Osteocyte (in vitro differentiated cells): ENCODE measurements around the gene OR5AC2. TPM values are rescaled to one million over a fixed set of nuclear protein-coding genes. Genes with fewer than 3 reads are reported as not detected.

Experiments used
- DNase-seq: peaks from one replicate; pipeline ENCODE4 v3.0.0; 2021; ENCODE audit warnings: mixed read lengths; ENCODE audit not compliant: unreplicated experiment; ENCODE audit errors: extremely low spot score
- H3K27ac Mint-ChIP-seq: one replicate; pipeline ENCODE4 v1.8.0; 2021; ENCODE audit warnings: mild to moderate bottlenecking, mixed read lengths; ENCODE audit not compliant: unreplicated experiment
- H3K27me3 Mint-ChIP-seq: one replicate; pipeline ENCODE4 v1.8.0; 2021; ENCODE audit warnings: mixed read lengths; ENCODE audit not compliant: unreplicated experiment
- H3K36me3 Mint-ChIP-seq: one replicate; pipeline ENCODE4 v1.8.0; 2021; ENCODE audit warnings: mixed read lengths; ENCODE audit not compliant: unreplicated experiment
- H3K4me1 Mint-ChIP-seq: one replicate; pipeline ENCODE4 v1.8.0; 2021; ENCODE audit warnings: mixed read lengths; ENCODE audit not compliant: unreplicated experiment
- H3K4me3 Mint-ChIP-seq: one replicate; pipeline ENCODE4 v1.8.0; 2021; ENCODE audit warnings: mild to moderate bottlenecking, moderate library complexity, mixed read lengths; ENCODE audit not compliant: unreplicated experiment
- H3K9me3 Mint-ChIP-seq: one replicate; pipeline ENCODE4 v1.8.0; 2021; ENCODE audit warnings: mixed read lengths; ENCODE audit not compliant: unreplicated experiment
- total RNA-seq: library from RNA; stranded (reverse); gene quantifications from 2 replicates; pipeline ENCODE4 v1.2.1, GENCODE V29; 2021
- TF ChIP-seq, protein P1 (sequence below): fragments of 200-600 bp; sonication (generic); IDR thresholded peaks from 2 replicates; pipeline ENCODE4 v1.5.0; 2021; ENCODE audit warnings: antibody characterized with exemption, mild to moderate bottlenecking, moderate library complexity

OR5AC2 gene
- total RNA-seq, 1 donor from 2014 or later, result not detected

GRCh38 chr3:98048586-98048985, 38.4 kb upstream of the OR5AC2 start:
- H3K4me3 Mint-ChIP-seq, result no peak overlapping the region
- peaks cover 41% of the 10 kb centered on the region for H3K27me3 Mint-ChIP-seq
- H3K4me1 Mint-ChIP-seq, result no peaks in the 10 kb centered on the region
- no peak for DNase-seq
- H3K9me3 Mint-ChIP-seq, result no peaks in the 10 kb centered on the region
- no peak overlapping the region for H3K27ac Mint-ChIP-seq
- no peaks in the 10 kb centered on the region for H3K36me3 Mint-ChIP-seq
- TF ChIP-seq, protein P1, sequence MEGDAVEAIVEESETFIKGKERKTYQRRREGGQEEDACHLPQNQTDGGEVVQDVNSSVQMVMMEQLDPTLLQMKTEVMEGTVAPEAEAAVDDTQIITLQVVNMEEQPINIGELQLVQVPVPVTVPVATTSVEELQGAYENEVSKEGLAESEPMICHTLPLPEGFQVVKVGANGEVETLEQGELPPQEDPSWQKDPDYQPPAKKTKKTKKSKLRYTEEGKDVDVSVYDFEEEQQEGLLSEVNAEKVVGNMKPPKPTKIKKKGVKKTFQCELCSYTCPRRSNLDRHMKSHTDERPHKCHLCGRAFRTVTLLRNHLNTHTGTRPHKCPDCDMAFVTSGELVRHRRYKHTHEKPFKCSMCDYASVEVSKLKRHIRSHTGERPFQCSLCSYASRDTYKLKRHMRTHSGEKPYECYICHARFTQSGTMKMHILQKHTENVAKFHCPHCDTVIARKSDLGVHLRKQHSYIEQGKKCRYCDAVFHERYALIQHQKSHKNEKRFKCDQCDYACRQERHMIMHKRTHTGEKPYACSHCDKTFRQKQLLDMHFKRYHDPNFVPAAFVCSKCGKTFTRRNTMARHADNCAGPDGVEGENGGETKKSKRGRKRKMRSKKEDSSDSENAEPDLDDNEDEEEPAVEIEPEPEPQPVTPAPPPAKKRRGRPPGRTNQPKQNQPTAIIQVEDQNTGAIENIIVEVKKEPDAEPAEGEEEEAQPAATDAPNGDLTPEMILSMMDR, result no peak

DNA sequence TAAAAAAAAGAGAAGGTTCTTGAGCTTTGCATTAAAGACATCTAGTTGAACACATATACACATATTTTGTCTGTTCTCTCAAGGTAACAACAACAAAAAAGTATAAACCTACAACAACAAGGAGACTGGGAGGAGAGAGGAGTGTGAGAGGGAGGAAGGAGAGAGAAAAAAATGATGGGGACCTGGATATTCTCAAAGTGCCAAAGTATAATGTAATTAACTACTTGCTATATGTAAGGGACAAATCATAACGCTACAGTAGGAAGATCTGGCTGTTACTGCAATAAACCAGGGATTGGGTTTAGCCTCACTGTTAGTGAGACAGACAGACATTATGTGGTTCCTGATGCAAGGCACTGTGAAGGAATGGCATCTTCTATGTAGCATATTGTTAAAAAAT, 37.7 kb upstream of the OR5AC2 start:
- no peaks in the 10 kb centered on the region for H3K9me3 Mint-ChIP-seq
- H3K27me3 Mint-ChIP-seq, result peaks cover 34% of the 10 kb centered on the region
- no peak overlapping the region for H3K27ac Mint-ChIP-seq
- TF ChIP-seq, protein P1, result no peak
- no peaks in the 10 kb centered on the region for H3K36me3 Mint-ChIP-seq
- no peak overlapping the region for H3K4me3 Mint-ChIP-seq
- H3K4me1 Mint-ChIP-seq, result no peaks in the 10 kb centered on the region
- DNase-seq, result no peak

DNA sequence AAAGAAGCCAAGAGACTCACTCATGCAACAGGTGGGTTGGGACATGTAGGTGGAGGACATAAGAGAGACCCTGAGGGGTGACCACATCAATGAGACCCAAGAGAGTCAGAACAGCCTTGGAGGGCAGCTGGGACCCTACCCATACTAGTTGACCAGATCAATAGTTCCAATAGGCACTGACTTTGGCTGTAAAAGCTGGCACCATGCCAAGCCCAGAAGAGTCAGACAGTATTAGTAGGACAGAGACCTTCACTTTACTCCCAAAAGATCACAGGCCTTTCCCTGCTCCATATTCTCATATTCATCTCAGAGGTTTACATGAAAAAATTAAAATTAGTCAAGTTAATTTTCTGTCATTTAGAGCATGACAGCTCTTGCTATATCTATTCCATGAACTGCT, 30.9 kb upstream of the OR5AC2 start:
- H3K9me3 Mint-ChIP-seq, result no peaks in the 10 kb centered on the region
- no peaks in the 10 kb centered on the region for H3K4me1 Mint-ChIP-seq

DNA sequence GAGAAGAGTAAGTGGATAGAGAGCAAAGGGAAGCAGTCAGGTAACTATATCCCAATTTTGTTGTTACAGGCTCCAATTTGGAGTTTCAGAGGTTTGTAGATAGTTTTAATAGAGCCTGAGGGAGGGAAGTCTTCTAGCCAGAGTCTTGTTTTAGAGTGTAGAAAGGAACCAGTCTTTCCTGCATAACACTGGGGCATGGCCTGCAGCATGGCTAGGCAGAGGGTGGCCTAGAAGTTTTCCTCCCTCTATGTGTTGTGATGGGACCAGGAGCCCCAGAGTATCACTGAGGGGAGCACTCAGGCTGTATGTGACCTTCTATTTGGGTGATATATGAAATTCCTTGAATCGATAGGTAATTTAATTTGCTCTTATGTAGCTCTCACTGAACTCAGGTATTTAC, 29.3 kb upstream of the OR5AC2 start:
- TF ChIP-seq, protein P1, result no peak
- H3K36me3 Mint-ChIP-seq, result no peaks in the 10 kb centered on the region
- H3K4me1 Mint-ChIP-seq, result no peaks in the 10 kb centered on the region
- no peaks in the 10 kb centered on the region for H3K9me3 Mint-ChIP-seq
- no peak overlapping the region for H3K27ac Mint-ChIP-seq
- DNase-seq, result no peak
- no peak overlapping the region for H3K4me3 Mint-ChIP-seq
- peaks cover 38% of the 10 kb centered on the region for H3K27me3 Mint-ChIP-seq

More for the DNA sequence above, 30.9 kb upstream of the OR5AC2 start:
- Mint-ChIP-seq H3K27me3 (peaks cover 40% of the 10 kb centered on the region), H3K36me3 (no peaks in the 10 kb centered on the region), H3K27ac (no peak overlapping the region), H3K4me3 (no peak overlapping the region)
- no peak for DNase-seq
- TF ChIP-seq, protein P1, result no peak

- peaks cover 38% of the 10 kb centered on the region for H3K27me3 Mint-ChIP-seq
Observed at GRCh38 chr3:98058244-98058960, 28.6 kb upstream of the OR5AC2 start.

More at GRCh38 chr3:98058244-98058960, 28.6 kb upstream of the OR5AC2 start:
- TF ChIP-seq, protein P1, result no peak
- no peak for DNase-seq
- Mint-ChIP-seq H3K4me3 (no peak overlapping the region), H3K36me3 (no peaks in the 10 kb centered on the region), H3K4me1 (no peaks in the 10 kb centered on the region), H3K27ac (no peak overlapping the region), H3K9me3 (no peaks in the 10 kb centered on the region)
